HG02840 (cell line): Measurements from ENCODE around the gene SHCBP1L.
"Not testable (repeated sequence)": the region's sequence is repeated elsewhere in the genome, so short reads cannot be mapped to it uniquely, and the experiment has no call there.

Source experiments
- ATAC-seq: cut with Tn5 transposase; IDR thresholded peaks from one replicate; pipeline ENCODE4 v1.9.1; 2021; ENCODE audit warnings: mild to moderate bottlenecking, moderate library complexity, moderate number of reproducible peaks; ENCODE audit not compliant: unreplicated experiment, low FRiP score

Gene SHCBP1L

GRCh38 chr1:182901946-182902345 lies 51.0 kb downstream of the SHCBP1L start:
- not testable (repeated sequence) for ATAC-seq

- ATAC-seq = no peak
Observed at GRCh38 chr1:182897696-182898095, 55.3 kb downstream of the SHCBP1L start.

- ATAC-seq = no peak
Observed at GRCh38 chr1:182890927-182891610, 61.9 kb downstream of the SHCBP1L start.

DNA sequence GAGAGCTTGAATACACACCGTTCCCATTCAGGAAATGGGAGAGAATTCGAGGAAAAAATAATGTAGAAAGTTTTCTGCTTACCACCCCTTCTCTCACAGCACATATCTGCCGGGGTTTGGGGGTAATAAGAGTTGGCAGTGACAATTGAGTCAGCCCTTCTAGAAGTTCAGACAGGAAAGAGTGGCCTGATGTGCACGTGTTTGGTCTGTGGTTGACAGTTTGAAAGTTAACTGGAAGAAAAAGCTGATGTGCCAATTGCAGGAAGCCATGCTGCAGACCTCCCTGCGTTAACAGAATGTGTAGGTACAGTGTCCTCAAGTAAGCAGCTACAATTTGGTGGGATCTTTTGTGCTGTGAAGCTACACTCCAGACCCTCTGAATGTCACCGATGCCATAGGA lies 63.0 kb downstream of the SHCBP1L start:
- no peak for ATAC-seq

- no peak for ATAC-seq
Observed at GRCh38 chr1:182888736-182889531, 64.0 kb downstream of the SHCBP1L start.

- no peak for ATAC-seq
Observed at GRCh38 chr1:182886985-182887384, 66.0 kb downstream of the SHCBP1L start.

DNA sequence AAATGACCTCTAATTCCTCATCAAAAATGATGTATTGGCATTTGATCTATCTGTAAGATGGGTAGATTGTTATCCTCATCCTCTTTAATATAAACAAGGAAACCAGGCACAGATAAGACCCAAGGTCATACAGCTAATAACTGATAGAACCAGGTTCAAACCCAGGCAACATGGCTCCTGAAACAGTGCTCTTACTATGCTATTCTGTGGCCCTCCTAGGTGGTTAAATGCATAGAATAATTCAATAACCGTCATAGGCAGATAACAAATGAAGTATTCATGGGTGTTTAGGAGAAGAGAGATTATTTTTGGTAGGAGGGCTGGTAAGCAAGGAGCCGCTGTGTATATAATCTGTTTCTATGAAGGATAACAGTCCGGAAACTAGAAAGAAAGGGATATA lies 67.4 kb downstream of the SHCBP1L start:
- no peak for ATAC-seq

GRCh38 chr1:182884872-182885271 lies 68.1 kb downstream of the SHCBP1L start:
- no peak for ATAC-seq

DNA sequence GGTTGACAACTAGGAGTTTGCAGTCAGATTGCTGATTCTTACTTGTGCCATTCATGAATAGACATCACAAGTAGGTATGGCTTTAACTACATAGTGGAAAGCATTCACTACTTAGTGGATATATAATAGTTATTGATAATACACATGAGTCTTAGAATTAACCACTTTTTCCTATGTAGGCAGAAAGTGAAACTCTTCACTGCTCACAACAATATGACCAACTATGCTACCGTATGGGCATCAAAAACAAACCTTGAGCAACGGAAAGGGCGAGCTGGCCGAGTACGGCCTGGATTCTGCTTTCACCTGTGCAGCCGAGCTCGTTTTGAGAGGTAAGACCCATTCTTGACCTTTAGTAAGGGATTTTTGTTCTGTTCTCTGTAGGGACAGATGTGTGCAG lies 75.1 kb downstream of the SHCBP1L start:
- ATAC-seq = no peak

- ATAC-seq = no peak
Observed at GRCh38 chr1:182877331-182877730, 75.6 kb downstream of the SHCBP1L start.

GRCh38 chr1:182875889-182876288 lies 77.1 kb downstream of the SHCBP1L start:
- ATAC-seq = no peak

GRCh38 chr1:182872881-182873280 lies 80.1 kb downstream of the SHCBP1L start:
- no peak for ATAC-seq

DNA sequence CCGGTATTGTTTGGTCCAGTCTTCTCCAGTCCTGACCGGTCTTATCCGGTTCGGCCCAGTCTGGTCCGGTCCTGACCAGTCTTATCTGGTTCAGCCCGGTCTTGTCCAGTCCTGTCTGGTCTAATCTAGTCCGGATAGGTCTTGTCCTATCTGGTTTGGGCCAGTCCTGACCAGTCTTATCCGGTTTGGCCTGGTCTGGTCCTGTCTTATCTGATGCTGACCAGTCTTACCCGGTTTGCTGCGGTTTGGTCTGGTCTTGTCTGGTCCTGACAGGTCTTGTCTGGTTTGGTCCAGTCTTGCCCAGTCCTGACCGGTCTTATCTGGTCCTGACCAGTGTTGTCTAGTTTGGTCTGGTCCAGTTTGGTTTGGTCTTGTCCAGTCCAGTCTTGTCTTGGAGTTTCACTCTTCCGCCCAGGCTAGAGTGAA lies 83.7 kb downstream of the SHCBP1L start:
- ATAC-seq = no peak

DNA sequence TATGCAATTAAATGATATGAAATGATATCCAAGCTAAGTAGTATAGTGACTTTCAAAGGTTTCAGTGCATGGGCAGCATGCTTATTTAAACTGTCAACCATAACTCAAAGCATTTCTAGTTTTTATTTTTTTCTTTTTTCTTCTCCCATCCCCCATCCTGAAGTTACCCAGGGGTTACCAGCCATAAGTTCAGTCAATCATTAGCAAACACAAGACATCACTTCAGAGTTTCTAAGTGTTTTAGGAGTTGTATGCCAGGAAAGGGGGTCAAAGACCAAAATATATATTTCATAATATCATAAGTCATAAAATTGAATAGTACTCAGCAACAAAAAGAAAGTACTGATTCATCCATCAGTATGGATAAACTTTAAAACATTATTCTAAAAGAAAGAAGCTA lies 85.1 kb downstream of the SHCBP1L start:
- ATAC-seq = no peak

DNA sequence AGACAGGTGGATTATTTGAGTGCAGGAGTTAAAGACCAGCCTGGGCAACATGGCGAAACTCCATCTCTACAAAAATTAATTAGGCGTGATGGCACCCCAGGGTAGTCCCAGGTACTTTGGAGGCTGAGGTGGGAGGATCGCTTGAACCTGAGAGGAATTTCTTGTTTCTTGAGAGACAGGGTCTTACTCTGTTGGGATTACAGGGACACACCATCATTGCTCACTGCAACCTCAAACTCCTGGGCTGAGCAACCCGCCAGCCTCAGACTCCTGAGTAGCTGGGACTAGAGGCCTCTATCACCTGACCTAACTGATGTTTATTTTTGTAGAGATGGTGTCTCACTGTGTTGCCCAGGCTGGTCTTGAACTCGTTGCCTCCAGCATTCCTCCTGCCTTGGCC lies 89.0 kb downstream of the SHCBP1L start:
- ATAC-seq = no peak

- no peak for ATAC-seq
Observed at GRCh38 chr1:182862827-182863226, 90.1 kb downstream of the SHCBP1L start.

GRCh38 chr1:182861994-182862393 lies 91.0 kb downstream of the SHCBP1L start:
- ATAC-seq = no peak

DNA sequence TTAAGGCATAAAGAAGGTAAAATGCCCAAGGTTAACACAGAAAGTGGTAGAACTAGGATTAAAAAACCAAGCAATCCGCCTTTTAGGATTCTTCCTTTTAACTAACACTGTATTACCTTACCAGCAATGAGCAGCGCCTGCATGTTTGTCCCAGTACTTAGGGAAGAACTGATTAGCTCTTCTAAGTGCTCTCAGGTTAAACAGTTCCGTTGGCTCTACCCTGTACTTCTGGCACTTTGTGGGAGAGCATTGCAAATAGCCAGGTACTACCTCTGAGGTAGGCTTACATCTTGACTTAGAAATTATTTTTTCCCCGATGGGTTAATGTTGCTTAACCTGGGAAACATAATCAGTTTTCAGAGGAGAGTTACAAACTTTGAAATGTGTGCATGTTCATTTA lies 92.3 kb downstream of the SHCBP1L start:
- ATAC-seq = no peak

GRCh38 chr1:182857212-182857611 lies 95.8 kb downstream of the SHCBP1L start:
- ATAC-seq = no peak

GRCh38 chr1:182855911-182856310 lies 97.1 kb downstream of the SHCBP1L start:
- ATAC-seq = no peak

- no peak for ATAC-seq
Observed at GRCh38 chr1:182851825-182852224, 101.1 kb downstream of the SHCBP1L start.

- no peak for ATAC-seq
Observed at GRCh38 chr1:182850319-182850718, 102.6 kb downstream of the SHCBP1L start.
